Fibroblast of the aortic adventitia (primary cell): ENCODE data around the gene RIPOR1. TPM values are rescaled to one million over a fixed set of nuclear protein-coding genes. Genes with fewer than 3 reads are reported as not detected.
"Not testable (repeated sequence)": the region's sequence is repeated elsewhere in the genome, so short reads cannot be mapped to it uniquely, and the experiment has no call there.

Experiments used
- DNase-seq: peaks from one replicate; pipeline ENCODE4 v3.0.0-alpha.2; 2010; ENCODE audit warnings: low read depth
- H3K4me3 ChIP-seq: 2 replicates; pipeline ENCODE4 v1.5.1; 2011; ENCODE audit warnings: low read depth, mild to moderate bottlenecking, control low read depth, low read length, moderate library complexity
- total RNA-seq: library from RNA; depleted of rRNA; stranded (reverse); fragments of >200 nt; gene quantifications from 2 replicates; pipeline ENCODE4 v1.2.3, GENCODE V29; 2012; ENCODE audit warnings: low replicate concordance
- TF ChIP-seq, protein P1 (sequence below): IDR thresholded peaks from 2 replicates; pipeline ENCODE4 v1.5.1; 2011; ENCODE audit warnings: mild to moderate bottlenecking, low read length, control low read depth, inconsistent platforms; ENCODE audit not compliant: insufficient read depth

RIPOR1 gene
- total RNA-seq, 1 donor, result 29.3 TPM

GRCh38 chr16:67526149-67526791, 2.4 kb upstream of the RIPOR1 start:
- TF ChIP-seq, protein P1, sequence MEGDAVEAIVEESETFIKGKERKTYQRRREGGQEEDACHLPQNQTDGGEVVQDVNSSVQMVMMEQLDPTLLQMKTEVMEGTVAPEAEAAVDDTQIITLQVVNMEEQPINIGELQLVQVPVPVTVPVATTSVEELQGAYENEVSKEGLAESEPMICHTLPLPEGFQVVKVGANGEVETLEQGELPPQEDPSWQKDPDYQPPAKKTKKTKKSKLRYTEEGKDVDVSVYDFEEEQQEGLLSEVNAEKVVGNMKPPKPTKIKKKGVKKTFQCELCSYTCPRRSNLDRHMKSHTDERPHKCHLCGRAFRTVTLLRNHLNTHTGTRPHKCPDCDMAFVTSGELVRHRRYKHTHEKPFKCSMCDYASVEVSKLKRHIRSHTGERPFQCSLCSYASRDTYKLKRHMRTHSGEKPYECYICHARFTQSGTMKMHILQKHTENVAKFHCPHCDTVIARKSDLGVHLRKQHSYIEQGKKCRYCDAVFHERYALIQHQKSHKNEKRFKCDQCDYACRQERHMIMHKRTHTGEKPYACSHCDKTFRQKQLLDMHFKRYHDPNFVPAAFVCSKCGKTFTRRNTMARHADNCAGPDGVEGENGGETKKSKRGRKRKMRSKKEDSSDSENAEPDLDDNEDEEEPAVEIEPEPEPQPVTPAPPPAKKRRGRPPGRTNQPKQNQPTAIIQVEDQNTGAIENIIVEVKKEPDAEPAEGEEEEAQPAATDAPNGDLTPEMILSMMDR, result no peak
- H3K4me3 ChIP-seq, result no peak overlapping the region
- peak; percentile 53 for DNase-seq

DNA sequence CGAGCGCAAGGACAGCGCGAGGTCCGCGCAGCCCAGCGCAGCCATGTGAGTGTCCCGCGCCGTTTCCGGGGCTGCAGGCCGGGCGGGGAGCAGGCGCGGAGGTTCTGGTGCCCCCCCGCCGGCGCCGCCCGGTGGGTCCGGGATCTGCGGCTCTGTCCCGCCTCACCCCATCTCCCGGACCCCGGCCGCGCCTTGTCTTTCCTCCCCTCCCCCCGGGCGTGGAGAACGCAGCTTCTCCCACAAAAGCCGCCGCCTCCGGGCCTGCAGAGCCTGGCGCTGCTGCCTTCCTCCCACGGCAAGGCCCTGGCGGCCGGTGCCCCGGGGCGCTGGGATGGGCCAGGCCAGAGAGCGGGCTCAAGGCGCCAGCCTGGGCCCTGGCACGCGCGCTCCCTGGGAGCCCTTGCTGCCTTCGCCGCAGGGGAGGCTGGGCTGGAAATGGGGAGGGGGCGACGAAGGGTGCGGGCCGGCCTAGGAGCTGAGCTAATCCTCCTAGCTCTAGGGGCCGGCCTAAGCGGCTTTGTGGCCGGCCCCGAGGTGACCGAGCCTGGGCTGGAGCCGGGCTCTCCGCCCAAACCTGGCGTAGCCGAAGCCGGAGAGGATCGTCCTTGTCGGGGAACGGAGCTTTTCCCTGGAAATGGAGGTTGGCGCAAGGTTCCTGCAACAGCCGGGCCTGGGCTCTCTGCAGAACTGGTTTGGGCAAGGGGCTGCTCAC, 397 bp downstream of the RIPOR1 start:
- H3K4me3 ChIP-seq, result peak overlapping the region; percentile 89
- DNase-seq, result no peak
- TF ChIP-seq, protein P1, result no peak

- no peak for DNase-seq
- TF ChIP-seq, protein P1, result no peak
- H3K4me3 ChIP-seq, result peak overlapping the region; percentile 89
These were observed 968 bp downstream of the RIPOR1 start for GRCh38 chr16:67529582-67530012.

- peak overlapping the region; percentile 89 for H3K4me3 ChIP-seq
- TF ChIP-seq, protein P1, result no peak
- DNase-seq, result peak; percentile 72
These were observed 1.6 kb downstream of the RIPOR1 start for GRCh38 chr16:67530013-67530939.

DNA sequence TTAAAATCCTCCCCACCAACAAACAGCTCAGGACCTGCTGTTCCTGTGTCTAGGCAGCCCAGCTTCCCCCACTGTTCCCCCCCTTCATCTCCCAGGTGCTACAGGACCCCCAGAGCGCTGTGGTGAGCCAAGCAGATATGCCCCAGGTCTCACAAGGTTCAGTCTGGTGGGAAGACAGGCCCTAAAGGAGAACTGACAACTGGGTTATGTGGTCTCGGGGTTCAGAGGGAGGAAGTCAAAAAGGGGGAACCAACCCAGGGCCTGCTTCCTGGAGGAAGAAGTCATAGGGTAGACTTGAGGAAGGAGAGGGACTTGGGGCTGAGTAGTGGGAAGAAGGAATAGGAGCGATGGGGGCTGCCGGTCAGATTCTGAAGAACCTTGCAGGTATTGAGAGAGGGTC, 2.6 kb downstream of the RIPOR1 start:
- no peak for DNase-seq
- peak overlapping the region; percentile 89 for H3K4me3 ChIP-seq
- TF ChIP-seq, protein P1, result no peak

DNA sequence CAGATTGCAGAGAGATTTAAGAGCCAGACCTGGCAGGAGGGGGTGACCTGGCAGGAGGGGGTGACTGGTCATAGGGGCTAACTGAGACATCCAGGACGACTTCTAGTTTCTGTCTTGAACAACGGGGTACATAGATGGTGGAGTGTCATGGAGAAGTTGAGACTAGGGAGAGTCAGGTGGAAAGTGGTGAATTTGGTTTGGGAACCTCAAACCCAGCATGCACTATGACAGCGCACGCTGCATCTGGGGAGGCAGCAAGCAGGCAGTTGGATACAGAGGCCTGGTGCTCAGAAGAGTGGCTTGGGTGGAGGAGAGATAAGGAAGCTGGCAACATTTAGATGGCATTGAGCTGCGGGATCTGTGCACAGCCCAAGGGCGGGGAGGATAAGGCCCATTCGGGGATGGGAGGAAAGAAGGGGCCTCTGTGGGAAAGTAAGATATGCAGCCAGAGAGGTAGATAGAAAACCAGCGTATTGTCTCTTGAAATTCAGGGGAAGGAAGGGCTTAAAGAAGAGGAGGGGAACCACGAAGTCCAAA, 4.5 kb downstream of the RIPOR1 start:
- H3K4me3 ChIP-seq, result no peak overlapping the region
- no peak for DNase-seq
- TF ChIP-seq, protein P1, result no peak

- not testable (repeated sequence) for DNase-seq, H3K4me3 ChIP-seq
These were observed 5.4 kb downstream of the RIPOR1 start for GRCh38 chr16:67533987-67534386.
